Stimulated activated CD8-positive, alpha-beta memory T cell treated with anti-CD3 and anti-CD28 coated beads, Interleukin-4, amount 100 ng/mL, for 48 hours (primary cell): ENCODE results near the gene ACSL3.

Experiments
- DNase-seq: peaks from one replicate; pipeline ENCODE4 v3.0.0-alpha.2; 2020

Gene ACSL3

DNA sequence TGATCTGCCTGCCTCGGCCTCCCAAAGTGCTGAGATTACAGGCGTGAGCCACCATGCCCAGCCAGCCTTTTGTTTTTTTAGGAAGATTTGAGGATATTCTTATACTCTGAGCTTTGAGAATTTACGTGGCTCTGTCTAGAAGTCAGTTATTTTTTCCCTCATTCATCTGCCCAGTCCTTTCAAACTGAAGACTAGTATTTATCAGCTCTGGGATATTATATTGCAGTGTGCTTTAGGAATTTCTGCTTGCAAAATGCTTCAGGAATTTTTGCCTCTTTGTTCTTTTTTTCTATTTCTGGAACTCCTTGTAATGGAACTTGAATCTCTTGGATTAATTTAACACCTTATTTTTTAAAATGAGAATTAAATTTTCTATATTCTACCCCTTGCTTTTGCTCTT lies 22.6 kb downstream of the ACSL3 start:
- DNase-seq, result no peak

- no peak for DNase-seq
These were observed 23.4 kb downstream of the ACSL3 start for GRCh38 chr2:222884114-222884771.

DNA sequence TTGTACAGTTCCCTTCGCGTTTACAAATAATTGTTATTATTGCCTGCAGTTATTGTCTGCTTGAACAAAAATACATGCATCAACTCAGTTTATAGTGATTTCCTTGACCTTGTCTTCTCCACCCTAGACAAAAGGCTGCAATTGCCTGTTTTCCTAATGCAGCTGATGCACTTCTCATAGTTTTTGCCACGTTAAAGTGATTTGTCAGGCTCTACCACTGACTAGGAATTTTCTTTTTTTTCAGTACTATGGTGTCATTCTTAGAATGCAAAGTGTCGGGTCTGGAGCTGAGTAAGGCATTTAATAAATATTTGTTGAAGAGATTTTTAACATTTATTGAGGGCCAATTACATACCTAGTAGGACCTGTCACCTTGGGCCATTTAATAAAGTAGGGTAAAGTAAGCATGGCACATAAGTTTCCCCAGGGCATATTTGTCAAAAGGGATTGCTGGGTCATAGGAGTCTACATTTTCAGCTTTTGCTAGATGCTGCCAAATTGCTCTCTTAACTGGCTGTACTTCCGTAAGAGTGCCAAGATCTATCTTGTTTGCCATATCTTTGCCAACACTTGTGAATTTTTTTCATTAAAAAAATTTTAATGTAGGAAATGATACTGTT lies 24.1 kb downstream of the ACSL3 start:
- DNase-seq, result no peak

DNA sequence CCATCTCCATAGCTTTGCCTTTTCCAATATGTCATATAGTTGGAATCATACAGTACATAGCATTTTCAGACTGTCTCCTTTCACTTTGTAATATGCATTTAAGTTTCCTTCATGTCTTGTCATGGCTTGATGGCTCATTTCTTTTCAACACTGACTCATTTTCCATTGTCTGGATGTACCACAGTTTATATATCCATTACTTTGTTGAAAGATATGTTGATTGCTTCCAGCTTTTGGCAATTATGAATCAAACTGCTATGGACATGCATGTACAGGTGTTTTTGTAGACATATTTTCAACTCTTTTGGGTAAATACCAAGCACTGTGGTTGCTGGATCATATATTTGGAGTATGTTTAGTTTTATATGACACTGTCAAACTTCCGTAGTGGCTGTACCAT lies 26.3 kb downstream of the ACSL3 start:
- DNase-seq, result no peak

DNA sequence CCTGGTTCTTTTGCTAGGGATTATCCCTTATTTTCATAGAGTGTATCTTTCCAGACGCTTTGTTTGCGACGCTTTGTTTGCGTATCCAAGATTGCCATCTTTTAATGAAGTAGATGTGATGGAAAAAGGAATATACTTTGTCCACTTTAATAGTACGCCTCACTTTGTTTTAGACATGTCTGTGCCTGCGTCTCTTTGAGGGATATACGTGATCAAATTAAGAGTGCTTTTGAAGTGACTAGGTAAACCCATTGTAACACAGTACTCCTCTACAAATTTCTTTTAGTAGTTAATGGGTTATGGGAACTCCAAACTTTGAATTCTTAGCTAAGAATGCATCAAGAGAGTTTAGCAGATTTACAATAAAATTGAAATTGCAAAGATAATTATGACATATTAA lies 27.9 kb downstream of the ACSL3 start:
- DNase-seq, result no peak

DNA sequence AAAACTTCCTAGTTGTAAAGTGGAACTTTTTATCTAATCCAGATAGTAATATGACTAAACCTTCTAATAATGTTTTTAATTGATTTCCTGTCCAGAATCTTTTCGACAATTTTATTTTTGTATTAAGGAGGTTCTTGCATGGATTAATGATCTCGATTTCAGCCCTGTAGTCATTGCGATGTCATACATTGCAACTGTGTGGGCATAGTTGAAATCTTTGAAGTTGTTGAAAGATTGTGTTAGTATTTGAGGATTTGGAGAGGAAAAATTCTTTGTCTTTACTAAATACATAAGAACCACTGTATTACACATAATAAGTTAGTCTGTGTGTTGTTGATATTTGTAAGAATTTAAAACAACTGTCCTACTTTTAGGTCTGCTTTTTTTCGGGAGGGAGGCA lies 31.1 kb downstream of the ACSL3 start:
- DNase-seq, result no peak

DNA sequence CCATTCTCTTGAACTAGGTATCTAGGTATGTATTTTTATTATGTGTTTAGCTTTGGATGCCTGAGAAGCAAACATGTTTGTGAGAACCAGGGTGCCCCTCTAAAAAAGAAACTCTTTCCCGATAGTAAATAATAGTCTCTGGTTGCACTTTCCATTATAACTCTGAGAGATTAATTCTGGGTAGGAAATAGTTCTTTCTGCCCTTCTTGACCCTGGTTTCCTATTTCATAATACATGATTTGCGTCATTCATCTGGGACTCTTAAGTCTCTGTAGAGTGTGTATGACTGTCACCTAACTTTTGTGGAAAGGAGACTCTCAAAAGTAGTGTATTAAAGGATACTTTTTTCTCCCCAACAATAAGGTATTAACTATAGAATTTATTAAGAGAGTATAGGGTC lies 31.5 kb downstream of the ACSL3 start:
- no peak for DNase-seq

GRCh38 chr2:222892761-222893160 lies 31.9 kb downstream of the ACSL3 start:
- no peak for DNase-seq

DNA sequence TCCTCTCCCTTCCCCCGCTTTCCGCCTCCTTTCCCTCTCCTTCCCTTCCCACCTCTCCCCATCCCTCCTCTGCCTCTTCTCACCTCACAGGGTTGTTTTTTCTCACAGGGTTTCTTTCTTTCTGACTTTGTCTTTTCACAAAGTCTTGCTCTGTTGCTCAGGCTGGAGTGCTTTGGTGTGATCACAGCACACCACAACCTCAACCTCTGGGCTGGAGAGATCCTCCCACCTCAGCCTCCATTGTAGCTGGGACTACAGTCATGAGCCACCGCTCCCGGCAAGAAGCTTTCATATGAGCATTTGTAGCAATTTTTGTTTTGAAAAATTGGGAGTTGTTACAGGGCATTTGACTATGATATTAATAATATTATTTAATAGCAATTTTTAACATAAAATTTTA lies 32.9 kb downstream of the ACSL3 start:
- DNase-seq, result no peak

- no peak for DNase-seq
These were observed 34.3 kb downstream of the ACSL3 start for GRCh38 chr2:222895144-222895543.

GRCh38 chr2:222897898-222898297 lies 37.1 kb downstream of the ACSL3 start:
- DNase-seq, result no peak

- DNase-seq, result no peak
These were observed 38.8 kb downstream of the ACSL3 start for GRCh38 chr2:222899413-222900181.

DNA sequence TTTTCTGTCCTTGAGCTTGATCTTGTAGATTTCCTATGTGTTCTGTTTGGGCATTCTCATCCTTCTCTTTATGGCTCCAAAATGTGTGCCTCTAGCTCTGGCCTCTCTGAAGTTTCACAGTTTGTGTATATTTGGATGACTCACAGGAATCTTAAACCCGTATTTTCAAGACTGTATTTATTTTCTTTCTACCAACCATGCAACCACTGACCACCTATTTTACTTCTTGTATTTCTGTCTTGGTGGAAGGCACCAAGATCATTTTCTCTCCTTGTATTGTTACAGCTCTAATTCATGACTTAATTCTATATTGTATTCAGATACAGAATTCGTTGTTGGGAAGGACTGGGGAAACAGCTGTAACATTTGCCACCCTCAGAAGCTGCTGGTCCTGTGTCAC lies 39.5 kb downstream of the ACSL3 start:
- DNase-seq, result no peak

- no peak for DNase-seq
These were observed 41.8 kb downstream of the ACSL3 start for GRCh38 chr2:222902660-222903059.

GRCh38 chr2:222903234-222904220 lies 42.7 kb downstream of the ACSL3 start:
- peak; percentile 33 for DNase-seq

- DNase-seq, result no peak
These were observed 43.9 kb downstream of the ACSL3 start for GRCh38 chr2:222904557-222905258.

- no peak for DNase-seq
These were observed 46.2 kb downstream of the ACSL3 start for GRCh38 chr2:222907048-222907447.

DNA sequence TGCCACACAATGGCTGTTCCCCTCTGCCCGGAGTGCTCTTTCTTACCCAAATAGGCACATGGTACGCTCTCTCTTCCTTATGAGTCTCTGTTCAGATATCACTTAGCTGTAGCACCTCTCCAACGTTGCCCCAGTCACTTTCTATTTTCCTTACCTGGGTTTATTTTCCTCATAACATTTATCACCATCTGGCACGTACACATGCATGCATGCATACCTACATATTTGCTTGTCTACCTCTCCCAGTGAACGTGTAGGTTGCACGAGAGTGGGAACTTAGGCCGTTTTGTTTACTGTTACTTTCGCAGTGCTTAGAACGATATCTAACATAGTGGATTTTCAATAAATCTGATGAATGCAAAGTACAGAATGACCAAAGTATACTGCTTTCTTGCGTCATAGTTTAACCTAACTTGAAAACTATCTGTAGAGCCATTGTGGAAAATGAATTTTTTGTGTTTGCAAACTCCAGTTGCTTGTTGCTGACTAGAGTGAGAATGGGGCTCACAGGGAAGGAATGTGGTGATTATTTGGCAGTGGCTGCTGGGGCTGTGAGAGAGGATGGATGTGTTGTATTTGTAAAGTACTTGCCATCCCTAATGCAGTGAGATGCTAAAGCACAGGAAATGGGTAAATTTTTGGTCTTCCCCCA lies 47.1 kb downstream of the ACSL3 start:
- DNase-seq, result no peak

GRCh38 chr2:222909286-222909685 lies 48.5 kb downstream of the ACSL3 start:
- DNase-seq, result no peak

DNA sequence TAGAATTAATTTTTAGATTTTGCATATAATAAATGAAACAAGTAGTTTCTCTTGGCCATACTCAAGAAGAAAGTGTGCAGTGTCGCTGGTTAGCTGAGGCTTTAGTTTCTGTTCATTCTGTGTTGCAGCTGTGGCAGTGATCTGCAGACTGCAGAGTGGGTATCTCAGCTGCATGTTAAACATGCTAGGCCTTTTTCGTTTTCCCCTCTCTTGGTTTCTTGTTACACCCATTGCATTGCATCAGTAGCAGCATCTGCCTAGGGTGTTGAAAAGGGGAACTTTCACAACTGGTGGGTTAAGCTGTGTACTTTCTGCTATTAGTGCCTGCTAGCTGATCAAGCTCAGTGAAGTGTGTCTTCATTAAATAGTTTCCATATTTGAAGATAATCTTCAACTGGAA lies 51.3 kb downstream of the ACSL3 start:
- no peak for DNase-seq

GRCh38 chr2:222912776-222913175 lies 51.9 kb downstream of the ACSL3 start:
- DNase-seq, result no peak
